ENCODE measurements around the gene FGFRL1. TPM values are rescaled to one million over a fixed set of nuclear protein-coding genes. Genes with fewer than 3 reads are reported as not detected.

Gene FGFRL1
- total and polyA plus RNA-seq, 2 donors (not counting 1 experiment from before 2014, with no cell fraction given), result 6.1 to 10.0 TPM

GRCh38 chr4:1065732-1066131 is 54.3 kb downstream of the FGFRL1 start:
- Histone ChIP-seq H3K9ac (ENCODE audit: insufficient read depth, low read length) (no peak overlapping the region), H4K20me1 (ENCODE audit: control insufficient read depth, extremely low read depth, insufficient read depth, low read length) (no peaks in the 10 kb centered on the region), H3K36me3 (ENCODE audit: control insufficient read depth, insufficient read depth, low read length) (no peaks in the 10 kb centered on the region), H3K9me3 (ENCODE audit: control insufficient read depth, insufficient read depth, low read depth, low read length) (no peaks in the 10 kb centered on the region), H3K27ac (ENCODE audit: insufficient read depth, low read length) (no peak overlapping the region), H3K4me3 (replicated peaks in 1 of 4; ENCODE audit: control extremely low read depth in 1 of 4, insufficient read depth in 1 of 4, low read depth in 3 of 4, low read length in 4 of 4) (no peak overlapping the region), H2AFZ (ENCODE audit: low read length) (no peak overlapping the region), H3K4me2 (ENCODE audit: extremely low read depth, insufficient read depth, low read length) (no peak overlapping the region), H3K27me3 (ENCODE audit: control insufficient read depth, insufficient read depth, low read length) (peaks cover 18% of the 10 kb centered on the region), H3K79me2 (ENCODE audit: control insufficient read depth, insufficient read depth, low read length) (no peaks in the 10 kb centered on the region), H3K4me1 (ENCODE audit: control insufficient read depth, extremely low read depth, insufficient read depth, low read length) (no peaks in the 10 kb centered on the region)
- no peak for TF ChIP-seq EZH2 (IDR thresholded peaks at IDR 0.05; ENCODE audit: low read length, missing control alignments)
- TF ChIP-seq, protein P1, sequence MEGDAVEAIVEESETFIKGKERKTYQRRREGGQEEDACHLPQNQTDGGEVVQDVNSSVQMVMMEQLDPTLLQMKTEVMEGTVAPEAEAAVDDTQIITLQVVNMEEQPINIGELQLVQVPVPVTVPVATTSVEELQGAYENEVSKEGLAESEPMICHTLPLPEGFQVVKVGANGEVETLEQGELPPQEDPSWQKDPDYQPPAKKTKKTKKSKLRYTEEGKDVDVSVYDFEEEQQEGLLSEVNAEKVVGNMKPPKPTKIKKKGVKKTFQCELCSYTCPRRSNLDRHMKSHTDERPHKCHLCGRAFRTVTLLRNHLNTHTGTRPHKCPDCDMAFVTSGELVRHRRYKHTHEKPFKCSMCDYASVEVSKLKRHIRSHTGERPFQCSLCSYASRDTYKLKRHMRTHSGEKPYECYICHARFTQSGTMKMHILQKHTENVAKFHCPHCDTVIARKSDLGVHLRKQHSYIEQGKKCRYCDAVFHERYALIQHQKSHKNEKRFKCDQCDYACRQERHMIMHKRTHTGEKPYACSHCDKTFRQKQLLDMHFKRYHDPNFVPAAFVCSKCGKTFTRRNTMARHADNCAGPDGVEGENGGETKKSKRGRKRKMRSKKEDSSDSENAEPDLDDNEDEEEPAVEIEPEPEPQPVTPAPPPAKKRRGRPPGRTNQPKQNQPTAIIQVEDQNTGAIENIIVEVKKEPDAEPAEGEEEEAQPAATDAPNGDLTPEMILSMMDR (conservative IDR thresholded peaks at IDR 0.05 in 1 of 2, IDR thresholded peaks at IDR 0.05 in 1 of 2; ENCODE audit: low read depth in 1 of 2, low read length in 2 of 2), result no peak
- DNase-seq (ENCODE audit: low read depth in 2 of 2), result no peak

- Histone ChIP-seq H3K36me3 (ENCODE audit: control insufficient read depth, insufficient read depth, low read length) (no peaks in the 10 kb centered on the region), H4K20me1 (ENCODE audit: control insufficient read depth, extremely low read depth, insufficient read depth, low read length) (no peaks in the 10 kb centered on the region), H3K27ac (ENCODE audit: insufficient read depth, low read length) (no peak overlapping the region), H2AFZ (ENCODE audit: low read length) (no peak overlapping the region), H3K4me3 (replicated peaks in 1 of 4; ENCODE audit: control extremely low read depth in 1 of 4, insufficient read depth in 1 of 4, low read depth in 3 of 4, low read length in 4 of 4) (no peak overlapping the region), H3K4me1 (ENCODE audit: control insufficient read depth, extremely low read depth, insufficient read depth, low read length) (no peaks in the 10 kb centered on the region), H3K27me3 (ENCODE audit: control insufficient read depth, insufficient read depth, low read length) (peaks cover 21% of the 10 kb centered on the region), H3K9me3 (ENCODE audit: control insufficient read depth, insufficient read depth, low read depth, low read length) (no peaks in the 10 kb centered on the region), H3K79me2 (ENCODE audit: control insufficient read depth, insufficient read depth, low read length) (no peaks in the 10 kb centered on the region), H3K9ac (ENCODE audit: insufficient read depth, low read length) (no peak overlapping the region), H3K4me2 (ENCODE audit: extremely low read depth, insufficient read depth, low read length) (no peak overlapping the region)
- no peak for DNase-seq (ENCODE audit: low read depth in 2 of 2)
- no peak for TF ChIP-seq EZH2 (IDR thresholded peaks at IDR 0.05; ENCODE audit: low read length, missing control alignments)
- TF ChIP-seq, protein P1 (conservative IDR thresholded peaks at IDR 0.05 in 1 of 2, IDR thresholded peaks at IDR 0.05 in 1 of 2; ENCODE audit: low read depth in 1 of 2, low read length in 2 of 2), result no peak
Observed at GRCh38 chr4:1069394-1069793, 58.0 kb downstream of the FGFRL1 start.

GRCh38 chr4:1072830-1073446 is 61.5 kb downstream of the FGFRL1 start:
- H3K4me2 ChIP-seq (ENCODE audit: extremely low read depth, insufficient read depth, low read length), result no peak overlapping the region
- H3K9me3 ChIP-seq (ENCODE audit: control insufficient read depth, insufficient read depth, low read depth, low read length), result no peaks in the 10 kb centered on the region
- no peak overlapping the region for H3K4me3 ChIP-seq (replicated peaks in 1 of 4; ENCODE audit: control extremely low read depth in 1 of 4, insufficient read depth in 1 of 4, low read depth in 3 of 4, low read length in 4 of 4)
- H3K27me3 ChIP-seq (ENCODE audit: control insufficient read depth, insufficient read depth, low read length), result peaks cover 19% of the 10 kb centered on the region
- H2AFZ ChIP-seq (ENCODE audit: low read length), result no peak overlapping the region
- no peak overlapping the region for H3K27ac ChIP-seq (ENCODE audit: insufficient read depth, low read length)
- no peaks in the 10 kb centered on the region for H4K20me1 ChIP-seq (ENCODE audit: control insufficient read depth, extremely low read depth, insufficient read depth, low read length)
- peak; percentile 55 to 65 for DNase-seq (ENCODE audit: low read depth in 2 of 2)
- no peaks in the 10 kb centered on the region for H3K4me1 ChIP-seq (ENCODE audit: control insufficient read depth, extremely low read depth, insufficient read depth, low read length)
- no peak overlapping the region for H3K9ac ChIP-seq (ENCODE audit: insufficient read depth, low read length)
- no peaks in the 10 kb centered on the region for H3K79me2 ChIP-seq (ENCODE audit: control insufficient read depth, insufficient read depth, low read length)
- TF ChIP-seq EZH2 (IDR thresholded peaks at IDR 0.05; ENCODE audit: low read length, missing control alignments), result peak; percentile 21
- TF ChIP-seq, protein P1 (conservative IDR thresholded peaks at IDR 0.05 in 1 of 2, IDR thresholded peaks at IDR 0.05 in 1 of 2; ENCODE audit: low read depth in 1 of 2, low read length in 2 of 2), result peak; percentile 89 to 96
- H3K36me3 ChIP-seq (ENCODE audit: control insufficient read depth, insufficient read depth, low read length), result no peaks in the 10 kb centered on the region

Measured in fibroblast of lung (primary cell).